Aorta (tissue), 5 donors: ENCODE data around the gene AGPAT1. TPM values are rescaled to one million over a fixed set of nuclear protein-coding genes. Genes with fewer than 3 reads are reported as not detected.
"Not testable (repeated sequence)": the region's sequence is repeated elsewhere in the genome, so short reads cannot be mapped to it uniquely, and the experiment has no call there.

Source experiments
- ATAC-seq: fragments of 200-7000 bp; cut with Tn5 transposase; one replicate; pipeline ENCODE4 v1.9.1; 2022; ENCODE audit warnings: moderate library complexity; ENCODE audit not compliant: low FRiP score
- DNase-seq, 2 donors: peaks; one replicate each; pipeline ENCODE4 v3.0.0-alpha.2; 2020
- H3K27ac ChIP-seq, 2 donors: one replicate each; pipeline ENCODE4 v1.5.1; 2013; ENCODE audit warnings: low read length in 2 of 2, mild to moderate bottlenecking in 2 of 2, moderate library complexity in 2 of 2, control low read depth in 1 of 2, inconsistent platforms in 1 of 2, low read depth in 1 of 2
- H3K27me3 ChIP-seq, 2 donors: one replicate each; pipeline ENCODE4 v1.6.1; 2013; ENCODE audit warnings: control low read depth in 1 of 2, low read length in 1 of 2, mild to moderate bottlenecking in 1 of 2, moderate library complexity in 1 of 2; ENCODE audit not compliant: insufficient read depth in 2 of 2, control insufficient read depth in 1 of 2
- H3K36me3 ChIP-seq, 2 donors: one replicate each; pipeline ENCODE4 v1.6.1; 2013; ENCODE audit warnings: control low read depth in 1 of 2, low read length in 1 of 2, mild to moderate bottlenecking in 1 of 2; ENCODE audit not compliant: insufficient read depth in 2 of 2, control insufficient read depth in 1 of 2
- H3K4me1 ChIP-seq, 2 donors: one replicate each; pipeline ENCODE4 v1.6.1; 2013; ENCODE audit warnings: low read length in 2 of 2, control low read depth in 1 of 2, mild to moderate bottlenecking in 1 of 2, moderate library complexity in 1 of 2; ENCODE audit not compliant: insufficient read depth in 2 of 2, control insufficient read depth in 1 of 2
- H3K4me3 ChIP-seq, 2 donors: one replicate each; pipeline ENCODE4 v1.5.1; 2013; ENCODE audit warnings: low read length in 2 of 2, control low read depth in 1 of 2, mild to moderate bottlenecking in 1 of 2
- H3K9me3 ChIP-seq: one replicate; pipeline ENCODE4 v1.6.1; 2013; ENCODE audit warnings: mild to moderate bottlenecking, low read length; ENCODE audit not compliant: control insufficient read depth
- WGBS, 2 donors: extraction: QIAGEN DNeasy Blood & Tissue Kit; methylation state at CpG; one replicate each; pipeline ENCODE4 v1.1.7; 2013; 5-methylcytosine and 5-hydroxymethylcytosine counted together
- intact Hi-C, 2 donors: fragments of 100-400 bp; cut with DNase I; formaldehyde crosslinking; loops; one replicate each; pipeline versions ENCODE4 v1.14.2 to v1.15.0; 2022
- polyA plus RNA-seq, 2 donors: library from polyadenylated mRNA; stranded (reverse); fragments of 200-250 nt; gene quantifications; one replicate each; pipeline ENCODE4 v1.2.3, GENCODE V29; 2013
- total RNA-seq, 2 donors: library from RNA; stranded (reverse); fragmentation: NEBNext Ultra II Directional; extraction: Animal tissue kit (Norgen Biotek cat#: 25700); gene quantifications; one replicate each; pipeline ENCODE4 v1.2.1, GENCODE V29; 2021
- donor health status: healthy with polysubstance abuse.
- donor health status: Bipolar disorder and iron deficiency.
- donor health status: DM: no; HTN: no; CAD: no.
- donor health status: DM: no; HTN: no; CAD: no.
- donor health status: DM: yes; HTN: yes; CAD: no.

Gene AGPAT1
- total and polyA plus RNA-seq, 4 donors, result 36.2 to 54.8 (median 42.3) TPM

DNA sequence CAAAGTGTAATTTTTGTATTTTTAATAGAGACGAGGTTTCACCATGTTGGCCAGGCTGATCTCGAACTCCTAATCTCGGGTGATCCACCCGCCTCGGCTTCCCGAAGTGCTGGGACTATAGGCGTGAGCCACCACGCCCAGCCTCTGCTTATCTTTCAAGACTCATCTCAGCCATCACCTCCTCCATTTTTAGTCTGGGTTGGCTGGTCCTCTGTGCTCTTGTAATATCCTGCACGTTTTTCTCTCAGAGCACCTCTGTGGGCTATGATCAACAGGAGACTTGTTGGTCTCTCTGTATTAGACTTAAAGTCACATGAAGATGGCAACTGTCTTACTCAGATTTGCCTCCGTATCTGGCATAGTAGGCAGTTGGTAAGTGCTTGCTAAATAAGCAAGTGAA is 40.4 kb upstream of the AGPAT1 start:
- Histone ChIP-seq H3K27me3 (no peaks in the 10 kb centered on the region), H3K36me3 (no peaks in the 10 kb centered on the region), H3K4me3 (no peak overlapping the region), H3K4me1 (no peaks in the 10 kb centered on the region), H3K9me3 (no peaks in the 10 kb centered on the region), H3K27ac (no peak overlapping the region)
- intact Hi-C loops, result no loop called here
- 87% methylated on average over 10 of the region's 10 CpGs for WGBS, 2 donors
- ATAC-seq (no peak), DNase-seq (peak in 1 of 2 donors; percentile 14)

DNA sequence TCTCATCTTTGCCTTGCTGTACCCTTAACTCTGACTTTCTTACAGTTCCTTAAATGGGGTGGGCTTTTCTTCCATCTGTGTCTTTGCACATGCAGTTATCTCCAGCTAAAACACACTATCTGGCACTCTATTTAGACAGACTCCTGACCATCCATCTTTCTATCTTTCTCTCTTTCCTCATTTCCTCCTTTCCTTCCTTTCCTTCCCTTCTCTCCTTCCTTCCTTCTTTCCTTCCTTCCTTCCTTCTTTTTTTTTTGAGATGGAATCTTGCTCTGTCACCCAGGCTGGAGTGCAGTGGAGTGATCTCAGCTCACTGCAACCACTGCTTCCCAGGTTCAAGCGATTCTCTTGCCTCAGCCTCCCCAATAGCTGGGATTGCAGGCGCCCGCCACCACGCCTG is 39.7 kb upstream of the AGPAT1 start:
- Histone ChIP-seq H3K27me3 (no peaks in the 10 kb centered on the region), H3K4me1 (no peaks in the 10 kb centered on the region), H3K9me3 (no peaks in the 10 kb centered on the region), H3K4me3 (no peak overlapping the region), H3K36me3 (no peaks in the 10 kb centered on the region), H3K27ac (no peak overlapping the region)
- WGBS, 2 donors, result 96 to 97% methylated on average over 4 of the region's 4 CpGs
- no peak for ATAC-seq
- no peak for DNase-seq
- intact Hi-C loops, result no loop called here

DNA sequence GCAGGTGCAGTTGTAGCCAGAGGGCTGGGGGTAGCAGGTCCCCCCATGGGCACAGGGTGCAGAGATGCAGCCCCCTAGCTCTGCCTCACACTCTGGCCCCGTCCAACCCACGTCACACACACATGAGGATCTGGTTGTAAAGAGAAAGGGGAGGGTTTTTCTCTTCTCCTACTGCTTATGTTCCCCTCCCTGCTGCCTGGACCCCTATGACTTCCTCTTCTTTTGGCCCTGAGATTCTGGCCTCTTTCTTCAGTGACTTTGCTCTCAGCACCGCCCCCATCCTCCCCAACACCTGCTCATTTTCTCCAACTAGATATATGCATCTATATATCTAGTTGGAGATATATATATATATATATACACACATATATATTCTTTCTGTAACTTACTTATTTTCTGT is 38.2 kb upstream of the AGPAT1 start:
- no peak overlapping the region for H3K27ac ChIP-seq
- no peaks in the 10 kb centered on the region for H3K4me1 ChIP-seq
- DNase-seq (no peak), ATAC-seq (no peak)
- no peaks in the 10 kb centered on the region for H3K27me3 ChIP-seq
- H3K4me3 ChIP-seq, result no peak overlapping the region
- H3K9me3 ChIP-seq, result no peaks in the 10 kb centered on the region
- intact Hi-C loops, result no loop called here
- 90 to 91% methylated on average over 3 of the region's 3 CpGs for WGBS, 2 donors
- H3K36me3 ChIP-seq, result no peaks in the 10 kb centered on the region

DNA sequence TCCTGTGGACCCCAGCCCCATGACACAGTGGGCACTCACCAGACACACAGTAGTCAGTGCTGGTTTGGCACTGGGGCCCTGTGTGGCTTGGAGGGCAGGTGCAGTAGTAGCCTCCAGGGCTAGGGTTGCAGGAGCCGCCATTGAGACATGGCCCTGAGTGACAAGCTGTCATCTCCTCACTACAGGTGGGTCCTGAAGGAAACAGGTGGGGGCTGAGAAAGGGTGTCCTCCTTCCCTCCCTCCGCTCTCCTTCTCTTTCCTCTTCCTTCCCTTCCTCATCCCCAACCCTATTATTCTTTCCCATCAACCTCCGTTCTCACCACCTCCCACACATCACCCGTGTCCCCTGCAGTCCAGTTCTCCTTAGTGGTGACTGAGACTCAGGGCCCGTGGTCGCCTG is 37.8 kb upstream of the AGPAT1 start:
- H3K27me3 ChIP-seq, result no peaks in the 10 kb centered on the region

DNA sequence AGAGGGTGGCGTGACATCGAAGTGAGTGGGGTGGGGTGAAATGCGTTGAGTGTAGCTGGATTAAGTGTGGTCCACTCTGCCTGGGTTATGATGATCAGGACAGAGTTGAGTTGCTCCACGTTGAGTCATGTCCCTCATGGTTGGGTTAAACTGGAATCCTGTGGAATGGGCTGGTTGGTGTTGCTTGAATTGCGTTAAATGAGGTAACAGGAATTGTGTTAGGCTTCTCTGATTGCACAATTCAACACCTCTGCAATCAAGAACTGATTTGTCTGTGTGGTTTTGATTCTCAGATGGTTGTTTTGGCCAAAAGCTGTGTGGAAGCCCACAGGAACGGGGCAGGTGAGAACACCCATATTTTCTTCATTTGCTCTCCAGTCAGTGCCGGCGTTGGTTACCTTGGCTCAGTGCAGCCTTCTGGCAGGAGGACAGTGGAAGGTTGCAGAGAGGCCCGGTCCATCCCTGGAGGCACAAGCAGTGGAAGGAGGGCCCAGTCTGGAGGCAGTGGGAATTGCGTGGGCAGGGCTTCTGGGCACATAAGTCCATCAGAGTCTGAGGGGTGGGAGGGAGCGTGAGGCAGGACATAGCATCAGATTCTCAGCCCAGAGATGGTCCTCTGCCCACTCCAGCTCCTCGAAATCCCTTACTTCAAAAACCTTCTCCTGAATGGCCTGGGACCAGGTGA is 36.3 kb upstream of the AGPAT1 start:
- Histone ChIP-seq H3K4me3 (no peak overlapping the region), H3K9me3 (no peaks in the 10 kb centered on the region), H3K36me3 (no peaks in the 10 kb centered on the region), H3K27ac (no peak overlapping the region), H3K4me1 (no peaks in the 10 kb centered on the region), H3K27me3 (no peaks in the 10 kb centered on the region)
- no peak for ATAC-seq
- DNase-seq, result no peak
- WGBS, 2 donors, result 60 to 70% methylated on average over 12 of the region's 12 CpGs
- intact Hi-C loops, result no loop called here

More for the DNA sequence above, 37.8 kb upstream of the AGPAT1 start:
- H3K27ac ChIP-seq, result no peak overlapping the region
- no peak overlapping the region for H3K4me3 ChIP-seq
- H3K4me1 ChIP-seq, result no peaks in the 10 kb centered on the region
- intact Hi-C loops, result no loop called here
- no peaks in the 10 kb centered on the region for H3K9me3 ChIP-seq
- ATAC-seq, result no peak
- no peaks in the 10 kb centered on the region for H3K36me3 ChIP-seq
- 90 to 91% methylated on average over 6 of the region's 6 CpGs for WGBS, 2 donors
- DNase-seq, result no peak

DNA sequence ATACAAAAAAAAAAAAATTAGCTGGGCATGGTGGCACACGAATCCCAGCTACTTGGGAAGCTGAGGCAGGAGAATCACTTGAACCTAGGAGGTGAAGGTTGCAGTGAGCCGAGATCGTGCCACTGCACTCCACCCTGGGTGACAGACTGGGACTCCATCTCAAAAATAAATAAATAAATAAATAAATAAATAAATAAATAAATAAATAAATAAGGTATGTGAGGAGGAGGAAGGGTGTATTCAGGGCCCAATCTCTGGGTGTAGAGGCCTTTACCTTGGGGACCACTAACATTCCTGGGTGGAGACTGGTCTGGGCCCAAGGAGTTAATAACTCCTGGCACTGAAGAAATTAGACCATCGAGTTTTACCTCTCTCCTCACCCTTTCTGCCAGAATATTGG is 35.5 kb upstream of the AGPAT1 start:
- ATAC-seq, H3K36me3 ChIP-seq, H3K27me3 ChIP-seq, H3K9me3 ChIP-seq, H3K4me3 ChIP-seq, H3K27ac ChIP-seq, DNase-seq, H3K4me1 ChIP-seq, intact Hi-C loops: not testable (repeated sequence)
- WGBS, 2 donors, result 86% methylated on average over 4 of the region's 4 CpGs

DNA sequence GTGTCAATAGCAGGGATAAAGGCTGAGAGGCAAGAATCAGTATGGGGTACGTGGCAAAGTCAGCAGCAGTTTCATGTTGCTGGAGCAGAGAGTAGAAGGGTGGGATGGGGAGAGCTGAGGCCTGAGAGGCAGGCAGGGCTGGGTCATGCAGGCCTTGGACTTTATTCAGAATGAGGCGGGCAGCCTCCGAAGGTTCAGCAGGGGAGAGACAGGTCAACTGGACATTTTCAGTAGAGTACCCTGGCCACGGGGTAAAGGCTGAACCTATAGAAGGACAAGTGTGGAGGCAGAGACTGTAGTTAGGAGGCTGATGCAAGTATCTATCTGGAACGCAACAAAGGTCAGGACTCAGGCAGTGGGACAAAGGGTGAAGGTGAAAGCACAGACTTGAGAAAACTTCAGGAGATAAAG is 34.3 kb upstream of the AGPAT1 start:
- DNase-seq (no peak), ATAC-seq (no peak)
- Histone ChIP-seq H3K9me3 (no peaks in the 10 kb centered on the region), H3K4me1 (no peaks in the 10 kb centered on the region), H3K4me3 (no peak overlapping the region), H3K27me3 (no peaks in the 10 kb centered on the region), H3K27ac (no peak overlapping the region), H3K36me3 (no peaks in the 10 kb centered on the region)
- WGBS, 2 donors, result 85 to 86% methylated on average over 5 of the region's 5 CpGs
- intact Hi-C loops, result no loop called here

DNA sequence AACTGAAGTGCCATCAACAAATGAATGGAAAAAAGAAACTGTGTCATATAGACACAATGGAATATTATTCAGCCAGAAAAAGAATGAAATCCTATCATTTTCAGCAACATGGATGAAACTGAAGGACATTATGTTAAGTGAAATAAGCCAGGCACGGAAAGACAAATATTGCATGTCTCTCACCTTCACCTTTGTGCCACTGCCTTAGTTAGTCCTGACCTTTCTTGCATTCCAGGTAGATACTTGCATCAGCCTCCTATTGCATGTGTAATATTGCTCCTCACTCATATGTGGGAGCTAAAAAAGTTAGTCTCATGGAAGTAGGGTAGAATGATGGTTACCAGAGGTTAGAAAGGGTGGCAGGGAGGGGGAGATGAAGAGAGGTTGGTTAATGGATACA is 33.1 kb upstream of the AGPAT1 start:
- H3K36me3 ChIP-seq, result no peaks in the 10 kb centered on the region
- 80 to 82% methylated on average over 1 of the region's 1 CpG for WGBS, 2 donors
- H3K9me3 ChIP-seq, result no peaks in the 10 kb centered on the region
- ATAC-seq (no peak), DNase-seq (no peak)
- intact Hi-C loops, result no loop called here
- no peak overlapping the region for H3K27ac ChIP-seq
- H3K4me1 ChIP-seq, result no peaks in the 10 kb centered on the region
- H3K27me3 ChIP-seq, result no peaks in the 10 kb centered on the region
- no peak overlapping the region for H3K4me3 ChIP-seq

DNA sequence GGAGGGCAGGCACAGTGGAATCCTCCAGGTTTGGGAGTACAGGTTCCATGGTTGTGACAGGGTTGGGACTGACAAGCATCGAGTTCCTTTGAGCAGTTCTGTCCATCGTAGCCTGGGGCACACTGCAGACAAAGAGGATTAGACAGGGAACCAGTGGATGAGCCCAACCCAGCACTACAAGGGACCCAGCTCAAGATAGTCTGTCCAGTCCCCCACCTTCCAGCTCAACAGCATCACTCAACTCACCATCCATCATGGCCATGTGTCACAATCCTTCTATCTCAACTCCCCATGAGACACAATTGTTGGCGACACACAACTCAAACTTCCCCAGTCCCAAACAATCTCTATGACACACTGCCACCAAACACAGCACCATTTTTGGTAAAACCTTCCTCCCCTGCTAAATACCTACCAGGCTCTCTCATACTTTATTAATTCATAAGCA is 28.4 kb upstream of the AGPAT1 start:
- Histone ChIP-seq H3K36me3 (no peaks in the 10 kb centered on the region), H3K4me1 (no peaks in the 10 kb centered on the region), H3K27me3 (no peaks in the 10 kb centered on the region), H3K9me3 (no peaks in the 10 kb centered on the region), H3K27ac (no peak overlapping the region), H3K4me3 (no peak overlapping the region)
- intact Hi-C loops, result no loop called here
- DNase-seq, result no peak
- WGBS, 2 donors, result 75 to 78% methylated on average over 3 of the region's 3 CpGs
- ATAC-seq, result no peak
